T-helper 17 cell (primary cell): ENCODE results near the gene IL22RA1. TPM values are rescaled to one million over a fixed set of nuclear protein-coding genes. Genes with fewer than 3 reads are reported as not detected.

Experiments
- ATAC-seq: fragments of 150-1000 bp; cut with Tn5 transposase; 2 replicates; pipeline ENCODE4 v1.10.0; 2021; ENCODE audit warnings: mild to moderate bottlenecking, moderate library complexity
- DNase-seq, 3 donors: peaks; one replicate each; pipeline versions ENCODE4 v3.0.0 to v3.0.0-alpha.2; 2020 to 2021
- H3K9me3 ChIP-seq: one replicate; pipeline ENCODE4 v1.7.0; 2013; ENCODE audit warnings: low read length, mild to moderate bottlenecking; ENCODE audit not compliant: control insufficient read depth, poor library complexity, severe bottlenecking
- H3K27ac Mint-ChIP-seq: one replicate; pipeline ENCODE4 v1.8.0; 2022; ENCODE audit warnings: mild to moderate bottlenecking, moderate library complexity, mixed read lengths
- H3K27me3 Mint-ChIP-seq: one replicate; pipeline ENCODE4 v1.8.0; 2022; ENCODE audit warnings: mixed read lengths
- H3K36me3 Mint-ChIP-seq: one replicate; pipeline ENCODE4 v1.8.0; 2022; ENCODE audit warnings: low read depth, mixed read lengths
- H3K4me1 Mint-ChIP-seq: one replicate; pipeline ENCODE4 v1.8.0; 2022; ENCODE audit warnings: mild to moderate bottlenecking, mixed read lengths
- H3K4me3 Mint-ChIP-seq: one replicate; pipeline ENCODE4 v1.8.0; 2022; ENCODE audit warnings: mild to moderate bottlenecking, moderate library complexity, mixed read lengths
- total RNA-seq, 4 donors: library from RNA in 2 of 4; stranded (reverse) in 2 of 4; gene quantifications; one replicate each; pipeline ENCODE4 v1.2.3 and lab custom pipeline; 2022 to 2026

The IL22RA1 gene
- not detected for total RNA-seq
- 0 reads per million in 2 donors for total RNA-seq (lab: John Stamatoyannopoulos, UW)

GRCh38 chr1:24142546-24143534 lies at the start of gene IL22RA1:
Gene IL22RA1, minus strand, starts transcription at chr1:24143140. Its CDS starts 58 bp downstream, at chr1:24143082.
- no peak for DNase-seq
- no peak within 1 kb of the TSS for H3K27ac Mint-ChIP-seq
- no peak for ATAC-seq
- H3K27me3 Mint-ChIP-seq, result peaks cover 60% of the 10 kb centered on the region
- H3K36me3 Mint-ChIP-seq, result peaks cover 2% of the 10 kb centered on the region
- H3K9me3 ChIP-seq, result no peaks in the 10 kb centered on the region
- H3K4me3 Mint-ChIP-seq, result no peak within 1 kb of the TSS
- H3K4me1 Mint-ChIP-seq, result peaks cover 5% of the 10 kb centered on the region

GRCh38 chr1:24191860-24192259 lies 48.9 kb upstream of the IL22RA1 start:
- H3K36me3 Mint-ChIP-seq, result no peaks in the 10 kb centered on the region
- peaks cover 7% of the 10 kb centered on the region for H3K4me1 Mint-ChIP-seq
- DNase-seq (no peak), ATAC-seq (no peak)
- H3K4me3 Mint-ChIP-seq, result no peak overlapping the region
- no peaks in the 10 kb centered on the region for H3K9me3 ChIP-seq
- H3K27me3 Mint-ChIP-seq, result peaks cover under 1% of the 10 kb centered on the region
- H3K27ac Mint-ChIP-seq, result no peak overlapping the region

- H3K27me3 Mint-ChIP-seq, result no peaks in the 10 kb centered on the region
- ATAC-seq (no peak), DNase-seq (no peak)
- no peak overlapping the region for H3K4me3 Mint-ChIP-seq
- no peaks in the 10 kb centered on the region for H3K9me3 ChIP-seq
- no peaks in the 10 kb centered on the region for H3K36me3 Mint-ChIP-seq
- H3K4me1 Mint-ChIP-seq, result peaks cover 11% of the 10 kb centered on the region
- H3K27ac Mint-ChIP-seq, result no peak overlapping the region
Observed at GRCh38 chr1:24190983-24191461, 48.1 kb upstream of the IL22RA1 start.

- H3K4me3 Mint-ChIP-seq, result no peak overlapping the region
- peak overlapping the region; percentile 16 for H3K27ac Mint-ChIP-seq
- no peak for DNase-seq
- no peaks in the 10 kb centered on the region for H3K36me3 Mint-ChIP-seq
- H3K27me3 Mint-ChIP-seq, result no peaks in the 10 kb centered on the region
- peak; percentile 23 for ATAC-seq
- H3K4me1 Mint-ChIP-seq, result peaks cover 11% of the 10 kb centered on the region
- no peaks in the 10 kb centered on the region for H3K9me3 ChIP-seq
Observed at GRCh38 chr1:24189528-24189927, 46.6 kb upstream of the IL22RA1 start.

GRCh38 chr1:24186993-24187790 lies 44.3 kb upstream of the IL22RA1 start, which contains the start of gene IFNLR1:
Gene IFNLR1, minus strand, starts transcription at chr1:24187289. Its CDS starts 41 bp downstream, at chr1:24187248.
- Mint-ChIP-seq H3K36me3 (no peaks in the 10 kb centered on the region), H3K27ac (peak within 1 kb of the TSS; percentile 1), H3K27me3 (no peaks in the 10 kb centered on the region), H3K4me3 (peak within 1 kb of the TSS; percentile 88), H3K4me1 (peaks cover 17% of the 10 kb centered on the region)
- ATAC-seq, result peak; percentile 86
- DNase-seq, result peak; percentile 45 to 72 (median 70)
- no peaks in the 10 kb centered on the region for H3K9me3 ChIP-seq

- peak overlapping the region; percentile 88 for H3K4me3 Mint-ChIP-seq
- H3K4me1 Mint-ChIP-seq, result peaks cover 17% of the 10 kb centered on the region
- H3K36me3 Mint-ChIP-seq, result no peaks in the 10 kb centered on the region
- ATAC-seq (no peak), DNase-seq (no peak)
- H3K9me3 ChIP-seq, result no peaks in the 10 kb centered on the region
- peak overlapping the region; percentile 1 for H3K27ac Mint-ChIP-seq
- no peaks in the 10 kb centered on the region for H3K27me3 Mint-ChIP-seq
Observed at GRCh38 chr1:24186711-24186992, 43.7 kb upstream of the IL22RA1 start.

- ATAC-seq (no peak), DNase-seq (no peak)
- Mint-ChIP-seq H3K36me3 (no peaks in the 10 kb centered on the region), H3K27me3 (no peaks in the 10 kb centered on the region), H3K27ac (peak overlapping the region; percentile 1), H3K4me1 (peaks cover 17% of the 10 kb centered on the region), H3K4me3 (peak overlapping the region; percentile 88)
- no peaks in the 10 kb centered on the region for H3K9me3 ChIP-seq
Observed at GRCh38 chr1:24186031-24186710, 43.2 kb upstream of the IL22RA1 start.

GRCh38 chr1:24185076-24185475 lies 42.1 kb upstream of the IL22RA1 start:
- no peak overlapping the region for H3K4me3 Mint-ChIP-seq

GRCh38 chr1:24182061-24182460 lies 39.1 kb upstream of the IL22RA1 start:
- Mint-ChIP-seq H3K4me1 (peaks cover 10% of the 10 kb centered on the region), H3K36me3 (no peaks in the 10 kb centered on the region), H3K27ac (no peak overlapping the region), H3K27me3 (no peaks in the 10 kb centered on the region), H3K4me3 (no peak overlapping the region)
- no peak for DNase-seq
- ATAC-seq, result no peak
- no peaks in the 10 kb centered on the region for H3K9me3 ChIP-seq

More at GRCh38 chr1:24185076-24185475, 42.1 kb upstream of the IL22RA1 start:
- Mint-ChIP-seq H3K27ac (no peak overlapping the region), H3K4me1 (peaks cover 15% of the 10 kb centered on the region), H3K36me3 (no peaks in the 10 kb centered on the region), H3K27me3 (no peaks in the 10 kb centered on the region)
- no peaks in the 10 kb centered on the region for H3K9me3 ChIP-seq
- ATAC-seq, result no peak
- DNase-seq, result no peak

- ATAC-seq (no peak), DNase-seq (no peak)
- Mint-ChIP-seq H3K4me3 (no peak overlapping the region), H3K4me1 (peaks cover 9% of the 10 kb centered on the region), H3K36me3 (no peaks in the 10 kb centered on the region), H3K27me3 (no peaks in the 10 kb centered on the region), H3K27ac (no peak overlapping the region)
- H3K9me3 ChIP-seq, result no peaks in the 10 kb centered on the region
Observed at GRCh38 chr1:24181619-24182018, 38.7 kb upstream of the IL22RA1 start.

GRCh38 chr1:24180676-24181075 lies 37.7 kb upstream of the IL22RA1 start:
- ATAC-seq, result no peak
- peaks cover 6% of the 10 kb centered on the region for H3K4me1 Mint-ChIP-seq
- no peak overlapping the region for H3K4me3 Mint-ChIP-seq
- DNase-seq, result no peak
- no peaks in the 10 kb centered on the region for H3K27me3 Mint-ChIP-seq
- H3K36me3 Mint-ChIP-seq, result no peaks in the 10 kb centered on the region
- no peaks in the 10 kb centered on the region for H3K9me3 ChIP-seq
- no peak overlapping the region for H3K27ac Mint-ChIP-seq

- no peaks in the 10 kb centered on the region for H3K27me3 Mint-ChIP-seq
- peaks cover 7% of the 10 kb centered on the region for H3K4me1 Mint-ChIP-seq
- H3K4me3 Mint-ChIP-seq, result no peak overlapping the region
- no peaks in the 10 kb centered on the region for H3K9me3 ChIP-seq
- H3K27ac Mint-ChIP-seq, result no peak overlapping the region
- no peak for ATAC-seq
- H3K36me3 Mint-ChIP-seq, result peaks cover 3% of the 10 kb centered on the region
- no peak for DNase-seq
Observed at GRCh38 chr1:24179251-24179840, 36.4 kb upstream of the IL22RA1 start.
